H1 (cell line): ENCODE measurements around the gene UPF1. TPM values are rescaled to one million over a fixed set of nuclear protein-coding genes. Genes with fewer than 3 reads are reported as not detected.

Experiments
- ASH2L ChIP-seq: fragments of 200-600, 300-600 bp; sonication (generic); IDR thresholded peaks from one replicate; pipeline ENCODE4 v1.7.1; 2017; ENCODE audit warnings: low read length
- CHD1 ChIP-seq: IDR thresholded peaks from 2 replicates; pipeline ENCODE4 v1.6.1; 2012; ENCODE audit warnings: low read depth, low read length, improper control_type of control experiment
- EGR1 ChIP-seq: IDR thresholded peaks from 2 replicates; pipeline ENCODE4 v1.6.1; 2011; ENCODE audit warnings: low read depth, low read length, borderline replicate concordance
- EP300 ChIP-seq, 2 experiments: IDR thresholded peaks; 1 replicate in 1 of 2; 2 replicates in 1 of 2; pipeline ENCODE4 v1.6.1; 2011 to 2012; ENCODE audit warnings: low read depth in 2 of 2, low read length in 2 of 2, mild to moderate bottlenecking in 2 of 2, borderline replicate concordance in 1 of 2, inconsistent platforms in 1 of 2, moderate library complexity in 1 of 2
- RAD21 ChIP-seq, 2 experiments: IDR thresholded peaks in 1 of 2; conservative IDR thresholded peaks in 1 of 2; 2 replicates each; pipeline ENCODE4 v1.6.1; 2011; ENCODE audit warnings: low read depth in 2 of 2, low read length in 2 of 2, improper control_type of control experiment in 1 of 2, inconsistent platforms in 1 of 2, mild to moderate bottlenecking in 1 of 2, moderate library complexity in 1 of 2
- TBP ChIP-seq: IDR thresholded peaks from 2 replicates; pipeline ENCODE4 v1.6.1; 2011; ENCODE audit warnings: low read depth, low read length, improper control_type of control experiment
- YY1 ChIP-seq: IDR thresholded peaks from 2 replicates; pipeline ENCODE4 v1.6.1; 2011; ENCODE audit warnings: low read depth, mild to moderate bottlenecking, low read length
- polyA plus RNA-seq, 7 experiments: library from polyadenylated mRNA; depleted of rRNA in 3 of 7; stranded (reverse) in 5 of 7; unstranded in 2 of 7; fragments of >200 nt in 5 of 7; fragments of 200-250 nt in 2 of 7; gene quantifications; 1 replicate in 5 of 7; 2 replicates in 1 of 7; 4 replicates in 1 of 7; pipeline versions ENCODE4 v1.2.1 to v1.2.3, GENCODE V29; 2011 to 2013; ENCODE audit warnings: missing spikeins in 2 of 7, mixed read lengths in 2 of 7
- total RNA-seq: library from RNA; stranded (reverse); fragmentation: NEBNext Ultra II Directional; extraction: Animal tissue kit (Norgen Biotek cat#: 25700); gene quantifications from 2 replicates; pipeline ENCODE4 v1.2.1, GENCODE V29; 2021

Gene UPF1
- total and polyA plus RNA-seq, 2 of the 8 experiments (the other 6 are each of a cell fraction or from before 2014, with no cell fraction given) = 46.4 to 62.0 TPM

- TF ChIP-seq EGR1 (no peak), YY1 (no peak), EP300 (IDR thresholded peaks at IDR 0.05; ENCODE audit: borderline replicate concordance in 1 of 2, low read depth in 2 of 2, low read length in 2 of 2) (no peak), ASH2L (no peak), TBP (no peak), CHD1 (no peak), RAD21 (IDR thresholded peaks at IDR 0.05 in 1 of 2, conservative IDR thresholded peaks at IDR 0.05 in 1 of 2; ENCODE audit: low read depth in 2 of 2, low read length in 2 of 2) (peak; percentile 40 to 51)
Observed at GRCh38 chr19:18856385-18857126, 24.8 kb downstream of the UPF1 start (continued).
